GM21447 (cell line): ENCODE data around the gene ATXN1.

ENCODE experiments used
- ATAC-seq: cut with Tn5 transposase; IDR thresholded peaks from one replicate; pipeline ENCODE4 v1.9.1; 2021; ENCODE audit not compliant: unreplicated experiment

The ATXN1 gene

GRCh38 chr6:16591396-16592222, 169.7 kb downstream of the ATXN1 start:
- peak; percentile 86 for ATAC-seq

DNA sequence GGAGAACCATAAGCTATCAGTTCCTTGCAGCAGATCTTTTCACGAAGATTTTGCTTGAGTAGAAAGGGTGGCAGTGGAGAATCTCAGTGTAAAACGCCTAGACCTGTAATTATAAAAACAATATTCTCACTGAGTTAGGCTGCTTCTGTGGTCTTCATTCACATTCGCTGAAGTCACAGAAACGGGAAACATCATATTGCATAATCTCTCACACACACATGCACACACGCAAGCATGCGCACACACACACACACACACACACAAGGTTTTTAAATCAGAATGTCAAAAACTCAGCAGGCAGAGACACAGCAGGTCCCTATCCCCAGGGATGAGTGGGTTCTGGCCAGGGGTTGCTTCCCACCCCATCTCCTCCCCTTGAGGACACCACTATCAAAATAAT, 175.5 kb downstream of the ATXN1 start:
- no peak for ATAC-seq

GRCh38 chr6:16583144-16583762, 178.0 kb downstream of the ATXN1 start:
- no peak for ATAC-seq

DNA sequence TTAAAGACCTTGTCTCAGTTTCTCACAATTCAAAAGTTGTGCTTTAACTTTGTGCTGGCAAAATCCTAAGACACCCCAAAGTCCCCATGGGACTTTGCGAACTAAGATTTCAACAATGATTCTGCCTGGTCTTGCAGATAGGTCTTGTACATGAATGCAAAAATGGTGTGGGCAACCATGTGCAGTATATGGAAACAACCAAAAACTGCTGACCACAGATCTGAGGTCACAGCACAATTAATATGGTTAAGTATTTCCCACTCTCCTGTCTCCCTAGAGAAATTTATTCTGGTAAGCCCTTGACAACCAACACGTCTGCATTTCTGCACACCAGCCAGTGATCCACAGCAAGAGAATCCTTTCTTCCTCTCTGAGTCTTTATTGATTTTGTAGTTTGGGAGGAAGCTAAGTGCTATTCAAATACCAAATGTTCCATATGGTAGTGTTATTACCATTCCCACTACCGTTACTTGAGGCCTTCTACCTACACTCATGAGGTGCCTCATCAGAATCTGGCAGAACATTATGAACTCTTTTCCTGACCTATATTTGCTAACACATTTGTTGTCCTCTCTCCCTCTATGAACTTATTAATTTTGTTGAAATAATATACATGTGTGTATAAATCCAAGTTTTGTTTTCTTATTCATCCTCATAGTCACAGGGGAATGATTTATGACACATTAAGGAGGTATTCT, 178.7 kb downstream of the ATXN1 start:
- ATAC-seq: no peak

- no peak for ATAC-seq
Measured at GRCh38 chr6:16578695-16579285, 182.5 kb downstream of the ATXN1 start.

DNA sequence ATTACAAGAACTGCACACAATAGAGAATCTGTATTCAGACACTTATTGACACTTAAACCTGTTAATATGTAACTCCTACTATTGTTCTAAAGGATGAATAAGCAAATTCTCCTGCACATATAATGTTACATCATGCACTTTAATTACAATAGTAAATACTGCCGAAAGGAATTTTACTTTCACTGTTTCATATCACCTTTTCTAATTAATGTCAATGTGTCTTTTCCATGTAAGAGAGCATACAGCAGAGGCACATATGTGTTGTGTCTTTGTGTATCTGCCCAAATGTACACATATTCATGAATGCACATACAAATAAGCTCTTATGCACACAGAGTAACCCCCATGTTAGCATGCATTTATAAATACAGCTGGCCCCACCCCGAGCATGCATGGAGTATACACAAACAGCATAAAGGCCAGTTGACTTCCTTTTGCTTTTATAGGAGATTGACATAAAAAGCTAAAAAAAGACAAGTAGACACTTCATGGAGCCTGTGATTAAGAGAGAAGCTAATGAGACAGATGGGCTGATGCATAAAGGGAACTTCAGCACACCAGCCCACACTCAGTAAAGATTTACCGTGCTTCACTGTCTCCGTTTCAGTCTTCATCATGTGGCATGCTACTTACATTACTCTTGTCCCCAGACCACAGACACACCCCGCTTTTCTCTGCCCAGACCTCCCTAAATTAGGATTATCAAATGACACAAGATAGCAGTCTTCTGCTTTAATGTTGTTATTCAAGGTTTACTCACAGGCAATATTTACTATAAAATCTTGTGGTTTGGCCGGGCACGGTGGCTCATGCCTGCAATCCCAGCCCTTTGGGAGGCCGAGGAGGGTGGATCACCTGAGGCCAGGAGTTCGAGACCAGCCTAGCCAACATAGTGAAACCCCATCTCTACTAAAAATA, 184.6 kb downstream of the ATXN1 start:
- peak; percentile 92 for ATAC-seq

DNA sequence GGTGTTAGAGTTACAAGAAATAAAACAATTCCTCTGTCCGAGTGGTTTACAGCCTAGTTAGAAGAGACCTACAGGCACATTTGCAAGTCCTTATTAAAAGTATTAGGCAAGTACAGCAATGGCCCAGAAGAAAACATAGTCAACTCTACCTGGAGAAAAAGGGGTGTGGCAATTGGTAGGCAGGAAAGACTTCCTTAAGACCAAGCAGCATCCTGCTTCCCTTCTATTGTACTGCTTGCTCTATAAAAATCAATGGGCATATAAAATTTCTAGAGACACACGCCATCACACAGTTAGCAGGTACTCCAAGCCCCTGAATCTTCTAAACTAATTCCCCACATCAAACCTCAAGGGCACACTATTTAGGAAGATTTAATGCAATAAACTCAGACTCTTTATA, 185.6 kb downstream of the ATXN1 start:
- no peak for ATAC-seq

DNA sequence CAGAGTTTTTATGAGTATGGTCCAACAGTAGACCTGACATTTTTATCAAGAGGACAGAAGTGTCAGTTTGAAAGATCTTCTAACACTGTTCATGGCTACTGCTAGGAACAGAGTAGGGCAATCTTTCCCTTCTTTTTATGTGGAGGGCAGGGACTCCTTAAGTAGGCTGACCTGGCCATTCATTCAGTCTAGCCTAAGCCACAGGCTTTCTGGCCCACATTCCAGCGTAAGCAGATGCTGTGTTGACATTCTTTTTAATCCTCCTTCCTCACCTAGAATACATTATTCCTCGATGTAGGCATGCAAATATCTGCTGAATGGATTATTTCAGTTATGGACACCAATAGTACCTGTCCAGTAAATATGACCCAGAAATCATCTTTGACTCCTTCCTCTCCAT, 188.3 kb downstream of the ATXN1 start:
- ATAC-seq: no peak

GRCh38 chr6:16572317-16572716, 188.9 kb downstream of the ATXN1 start:
- no peak for ATAC-seq

DNA sequence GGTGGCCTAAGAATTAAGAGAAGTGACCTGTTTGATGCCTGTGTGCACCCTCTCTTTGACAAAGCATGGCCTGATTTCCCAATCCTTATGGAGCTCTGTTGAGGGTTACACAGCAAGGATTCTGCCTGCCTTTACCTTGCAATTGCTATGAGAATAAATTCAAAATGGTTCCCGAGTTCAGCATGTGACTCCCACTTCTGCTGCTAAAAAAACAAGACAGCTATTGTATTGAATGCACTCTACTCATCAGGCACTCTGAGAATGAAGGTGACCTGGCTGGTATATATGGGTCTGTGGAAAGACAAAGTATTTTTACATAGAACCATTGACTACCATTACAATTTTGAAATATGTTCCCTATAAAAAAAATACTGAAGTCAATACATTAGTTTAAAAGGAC, 190.3 kb downstream of the ATXN1 start:
- no peak for ATAC-seq

DNA sequence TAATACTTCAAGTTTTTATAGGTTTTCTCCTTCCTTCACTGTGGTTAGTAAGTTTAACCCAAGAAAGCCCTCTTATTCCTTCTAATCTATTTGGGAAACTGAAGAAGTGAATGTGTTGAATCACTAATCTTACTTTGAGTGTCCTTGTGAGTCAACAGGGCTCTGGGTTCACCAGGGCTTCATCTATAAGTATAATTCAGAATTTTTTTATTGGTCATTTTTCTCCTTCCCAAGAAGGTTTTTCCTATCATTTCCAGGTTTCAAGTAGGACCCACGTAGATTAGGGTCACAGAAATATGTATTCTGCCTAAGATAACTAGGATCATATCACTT, 191.1 kb downstream of the ATXN1 start:
- ATAC-seq: no peak

DNA sequence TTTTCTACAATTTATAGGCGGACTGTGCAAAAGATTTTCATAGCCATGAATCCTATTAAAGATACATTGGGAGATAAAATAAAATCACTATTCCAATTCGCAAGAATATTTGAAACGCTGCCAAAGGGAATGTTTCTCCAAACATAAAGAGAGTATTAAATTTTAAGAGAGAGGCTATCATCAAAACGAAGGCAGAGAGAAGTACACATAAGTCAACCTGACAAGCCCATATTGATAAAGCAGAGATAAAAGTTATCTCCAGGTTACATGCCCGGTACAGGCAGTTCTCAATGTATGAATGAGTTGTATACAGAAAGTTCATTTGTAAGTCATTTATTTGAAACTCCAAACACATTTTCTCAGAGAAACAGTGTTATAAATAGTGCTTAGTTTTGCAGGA, 193.1 kb downstream of the ATXN1 start:
- no peak for ATAC-seq

GRCh38 chr6:16567071-16567470, 194.2 kb downstream of the ATXN1 start:
- no peak for ATAC-seq

GRCh38 chr6:16564436-16564835, 196.8 kb downstream of the ATXN1 start:
- no peak for ATAC-seq

DNA sequence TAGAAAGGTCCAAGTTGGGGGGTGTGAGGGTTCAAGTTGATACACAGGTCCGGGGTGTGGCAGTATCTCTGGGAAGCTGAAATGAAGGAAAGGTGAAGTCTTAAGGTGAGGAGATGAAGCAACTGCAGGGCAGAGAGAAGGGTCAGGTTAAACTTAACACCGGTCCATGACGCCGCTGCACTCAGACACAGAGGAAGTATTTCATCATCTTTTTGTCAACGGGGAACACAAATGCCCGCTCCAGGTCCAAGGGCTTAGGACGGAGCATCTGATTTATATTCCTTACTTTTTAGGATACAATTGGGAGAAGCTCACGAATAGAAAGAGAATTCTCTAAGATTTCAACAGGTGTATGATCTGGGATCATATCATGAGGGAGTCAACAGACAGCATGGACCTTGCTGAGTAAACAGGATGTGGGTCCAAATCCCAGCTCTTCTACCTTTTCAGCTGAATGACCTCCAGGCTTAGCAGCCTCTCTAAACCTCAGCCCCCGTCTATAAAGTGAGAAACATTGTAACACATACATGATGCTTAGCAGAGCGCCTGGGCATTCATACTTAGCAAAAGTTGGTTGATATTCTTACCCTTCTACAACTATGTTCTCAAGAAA, 197.5 kb downstream of the ATXN1 start:
- no peak for ATAC-seq

GRCh38 chr6:16562498-16562897, 198.8 kb downstream of the ATXN1 start:
- ATAC-seq: no peak

DNA sequence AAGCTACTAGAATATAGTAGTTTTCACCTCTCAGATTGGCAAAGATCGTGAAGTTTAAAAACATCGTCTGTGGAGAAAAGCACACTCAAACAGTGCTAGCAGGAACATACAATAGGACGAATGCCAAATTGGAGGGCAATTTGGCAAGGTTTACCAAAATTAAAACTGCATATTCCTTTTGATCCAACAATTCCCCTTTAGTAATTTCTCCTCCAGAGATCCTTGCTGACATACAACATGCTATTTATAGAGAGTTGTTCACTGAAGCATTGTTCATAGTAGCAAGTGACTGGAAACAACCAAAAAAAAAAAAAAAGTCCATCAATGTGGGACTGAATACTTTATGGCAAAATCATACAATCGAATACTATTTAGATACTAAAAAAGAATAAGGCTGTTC, 202.2 kb downstream of the ATXN1 start:
- no peak for ATAC-seq

DNA sequence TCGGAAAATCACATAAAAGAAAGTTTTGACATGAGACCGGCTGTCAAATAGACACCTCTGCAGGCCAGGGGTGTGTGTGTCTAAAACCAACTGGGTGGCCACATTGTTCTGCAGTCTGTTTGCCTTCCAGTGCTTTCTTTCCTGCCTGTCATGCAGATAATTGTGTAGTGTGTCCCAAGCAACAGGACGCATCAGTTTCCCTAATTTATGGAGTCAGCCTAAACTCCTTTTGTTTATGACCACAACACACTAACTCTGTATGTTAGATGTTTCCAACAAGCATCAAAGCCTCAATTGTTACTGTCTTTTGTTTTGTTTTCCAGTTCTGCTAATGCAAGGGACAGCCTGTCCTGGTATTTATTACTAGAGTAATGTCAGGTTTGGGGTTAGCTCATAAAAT, 205.7 kb downstream of the ATXN1 start:
- no peak for ATAC-seq

DNA sequence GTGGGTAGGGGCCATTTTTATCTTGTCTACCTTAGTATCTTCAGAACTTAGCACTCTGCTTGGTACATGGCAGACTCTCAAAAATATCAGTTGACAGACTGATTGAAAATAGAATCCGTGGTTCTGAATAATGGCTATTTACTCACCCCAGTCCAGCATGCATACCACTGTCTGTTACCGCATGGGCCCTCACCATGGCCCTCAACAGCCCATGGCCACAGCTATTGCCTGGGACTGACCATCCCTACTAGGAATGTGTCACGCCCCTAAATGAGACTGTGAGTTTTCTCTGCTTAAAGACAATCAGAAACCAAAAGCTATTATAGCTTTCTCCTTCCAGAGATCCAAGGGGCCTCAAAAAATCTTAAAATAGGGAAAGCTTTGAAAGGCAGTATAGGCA, 207.7 kb downstream of the ATXN1 start:
- no peak for ATAC-seq

DNA sequence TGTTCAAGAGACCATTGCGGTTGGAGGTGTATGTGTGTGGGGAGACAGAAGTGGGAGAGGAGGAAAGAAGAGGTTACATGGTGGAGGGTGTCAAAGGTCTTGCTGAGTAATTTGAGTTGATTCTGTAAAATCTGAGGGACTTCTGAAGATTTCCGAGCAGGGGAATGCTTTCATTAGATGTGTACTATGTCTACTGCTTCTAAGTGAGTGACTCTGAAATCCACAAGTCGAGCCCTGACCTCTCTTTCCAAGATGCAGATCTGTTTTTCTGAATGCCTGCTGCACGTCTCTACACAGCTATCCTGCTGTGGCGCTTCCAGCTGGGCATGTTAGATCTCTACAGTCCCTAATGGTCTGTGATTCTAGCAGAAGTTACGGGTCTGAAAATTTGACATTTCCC, 209.8 kb downstream of the ATXN1 start:
- ATAC-seq: no peak
